AG09319 (cell line): Measurements from ENCODE around the gene FANCC.

Experiments used
- DNase-seq: peaks from one replicate; pipeline ENCODE4 v3.0.0-alpha.2; 2010; ENCODE audit warnings: low read depth; ENCODE audit errors: extremely low read depth
- TF ChIP-seq, protein P1 (sequence below): IDR thresholded peaks from 2 replicates; pipeline ENCODE4 v1.5.1; 2011; ENCODE audit warnings: low read depth, mild to moderate bottlenecking, inconsistent platforms, low read length, moderate library complexity

FANCC gene

DNA sequence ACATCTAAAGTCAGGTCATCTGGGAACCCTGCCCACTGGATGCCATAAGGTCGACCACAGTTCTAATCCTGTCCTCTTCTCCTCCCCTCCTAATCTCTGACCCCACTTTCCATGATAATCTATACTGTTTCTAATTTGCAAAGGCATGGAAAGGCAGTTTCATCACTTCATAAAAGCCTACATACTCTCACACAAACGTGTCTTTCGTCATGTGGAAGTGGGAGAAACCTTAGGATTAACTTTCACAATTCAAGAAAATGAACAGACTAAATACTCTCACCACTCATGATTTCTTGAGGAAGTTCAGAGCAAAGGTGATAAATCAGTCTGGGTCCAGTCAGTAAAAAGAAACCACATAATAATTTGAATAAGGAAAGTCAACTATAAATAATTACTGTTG, 5.5 kb downstream of the FANCC start:
- TF ChIP-seq, protein P1, sequence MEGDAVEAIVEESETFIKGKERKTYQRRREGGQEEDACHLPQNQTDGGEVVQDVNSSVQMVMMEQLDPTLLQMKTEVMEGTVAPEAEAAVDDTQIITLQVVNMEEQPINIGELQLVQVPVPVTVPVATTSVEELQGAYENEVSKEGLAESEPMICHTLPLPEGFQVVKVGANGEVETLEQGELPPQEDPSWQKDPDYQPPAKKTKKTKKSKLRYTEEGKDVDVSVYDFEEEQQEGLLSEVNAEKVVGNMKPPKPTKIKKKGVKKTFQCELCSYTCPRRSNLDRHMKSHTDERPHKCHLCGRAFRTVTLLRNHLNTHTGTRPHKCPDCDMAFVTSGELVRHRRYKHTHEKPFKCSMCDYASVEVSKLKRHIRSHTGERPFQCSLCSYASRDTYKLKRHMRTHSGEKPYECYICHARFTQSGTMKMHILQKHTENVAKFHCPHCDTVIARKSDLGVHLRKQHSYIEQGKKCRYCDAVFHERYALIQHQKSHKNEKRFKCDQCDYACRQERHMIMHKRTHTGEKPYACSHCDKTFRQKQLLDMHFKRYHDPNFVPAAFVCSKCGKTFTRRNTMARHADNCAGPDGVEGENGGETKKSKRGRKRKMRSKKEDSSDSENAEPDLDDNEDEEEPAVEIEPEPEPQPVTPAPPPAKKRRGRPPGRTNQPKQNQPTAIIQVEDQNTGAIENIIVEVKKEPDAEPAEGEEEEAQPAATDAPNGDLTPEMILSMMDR: no peak
- no peak for DNase-seq

DNA sequence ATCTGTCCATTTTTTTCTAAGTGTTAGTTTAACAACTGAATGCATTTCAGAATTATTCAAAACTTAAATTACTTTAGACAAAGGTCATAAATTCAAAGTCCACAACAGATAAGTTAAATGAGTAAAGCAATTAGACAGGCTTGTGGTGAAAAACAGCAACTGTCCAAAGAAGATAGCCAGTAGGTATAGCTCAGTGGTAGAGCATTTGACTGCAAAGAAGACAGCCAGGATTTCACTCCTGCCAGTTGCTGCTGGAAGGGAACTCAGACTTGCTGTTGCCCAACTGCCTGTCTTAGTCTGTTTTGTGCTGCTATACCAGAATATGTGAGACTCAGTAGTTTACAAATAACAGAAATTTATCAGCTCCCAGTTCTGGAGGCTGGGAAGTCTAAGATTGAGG, 10.0 kb downstream of the FANCC start:
- TF ChIP-seq, protein P1: no peak
- no peak for DNase-seq

DNA sequence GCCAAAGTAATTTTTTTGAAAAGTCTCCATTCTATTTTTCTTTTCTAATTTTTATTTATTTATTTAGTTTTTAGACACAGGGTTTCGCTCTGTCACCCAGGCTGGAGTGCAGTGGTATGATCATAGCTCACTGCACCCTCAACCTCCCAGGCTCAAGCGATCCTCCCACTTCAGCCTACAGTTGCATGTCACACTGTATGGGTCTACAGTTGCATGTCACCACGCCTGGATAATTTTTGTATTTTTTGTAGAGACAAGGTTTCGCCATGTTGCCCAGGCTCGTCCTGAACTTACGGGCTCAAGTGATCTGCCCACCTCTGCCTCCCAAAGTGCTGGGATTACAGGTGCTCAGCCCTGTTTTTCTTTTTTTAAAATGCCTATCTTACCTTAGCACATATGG, 10.7 kb downstream of the FANCC start:
- DNase-seq: no peak
- TF ChIP-seq, protein P1: no peak

DNA sequence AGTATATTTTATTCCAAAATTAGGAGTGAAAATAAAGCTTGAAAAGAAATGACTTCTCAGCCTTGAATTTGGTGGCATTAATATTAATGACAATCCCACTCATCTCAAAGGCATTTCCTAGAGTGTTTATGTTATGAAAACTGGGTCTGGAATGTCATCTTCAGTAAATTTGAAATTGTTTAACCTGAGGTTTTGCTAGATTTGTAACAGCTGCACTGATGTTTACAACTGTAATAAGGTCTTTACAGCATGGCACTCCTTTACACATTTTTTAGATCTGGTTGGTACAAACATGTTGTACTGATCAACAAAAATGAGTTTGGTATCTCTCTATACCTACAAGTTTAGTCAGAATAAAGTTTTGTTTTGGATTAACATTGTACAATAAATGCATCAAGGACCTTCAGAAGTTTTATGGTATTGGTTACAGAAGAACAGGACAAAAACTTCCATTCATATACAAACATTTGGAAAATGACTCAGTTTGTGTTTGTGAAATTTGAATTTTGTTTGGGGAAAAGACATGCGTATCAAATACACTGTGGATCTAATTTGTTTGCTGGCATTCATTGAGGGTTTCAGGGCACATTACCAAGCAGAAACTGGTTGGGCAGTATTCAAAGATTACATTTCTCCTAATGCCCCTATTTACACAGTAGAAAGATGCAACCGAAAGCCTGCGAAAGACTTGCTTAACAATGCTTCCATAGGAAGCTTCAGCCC, 11.6 kb downstream of the FANCC start:
- TF ChIP-seq, protein P1: no peak
- DNase-seq: no peak

DNA sequence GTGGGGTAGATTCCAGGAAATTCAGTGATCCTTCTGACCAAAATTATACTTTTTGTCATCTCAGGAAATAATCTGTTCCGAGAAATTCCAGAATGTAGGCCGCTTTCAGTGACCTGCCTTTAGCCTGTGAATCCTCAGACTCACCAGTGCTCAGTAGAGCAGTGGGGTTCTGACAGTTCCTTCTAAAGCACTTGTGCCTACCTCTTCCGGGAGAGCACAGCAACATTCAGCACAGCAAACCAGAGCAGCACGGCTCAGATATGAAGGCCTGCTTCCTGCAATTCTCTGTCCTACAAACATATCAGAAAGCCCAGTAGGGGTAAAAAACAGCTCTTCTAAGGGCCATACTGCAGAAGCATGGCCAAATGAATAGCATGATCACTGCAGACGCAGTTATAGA, 15.0 kb downstream of the FANCC start:
- no peak for DNase-seq
- TF ChIP-seq, protein P1: no peak

DNA sequence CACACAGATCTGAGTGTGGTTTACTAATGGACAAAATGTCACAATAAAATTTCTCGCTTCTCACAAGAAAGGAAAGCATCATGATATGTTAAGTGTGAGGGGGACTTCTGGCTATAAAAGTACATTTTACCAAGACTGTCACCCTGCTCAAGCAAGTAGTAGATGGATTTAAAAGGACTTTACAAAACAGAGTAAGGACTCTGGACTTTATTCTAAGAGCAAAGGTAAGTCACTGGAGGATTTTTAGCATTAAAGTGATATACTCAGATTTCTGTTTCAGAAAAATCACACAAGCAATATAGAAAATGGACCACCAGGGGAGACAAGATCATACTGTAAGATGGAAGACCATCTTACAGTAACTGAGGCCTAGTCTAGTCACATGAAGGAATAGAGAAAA, 19.7 kb downstream of the FANCC start:
- no peak for DNase-seq
- TF ChIP-seq, protein P1: no peak

DNA sequence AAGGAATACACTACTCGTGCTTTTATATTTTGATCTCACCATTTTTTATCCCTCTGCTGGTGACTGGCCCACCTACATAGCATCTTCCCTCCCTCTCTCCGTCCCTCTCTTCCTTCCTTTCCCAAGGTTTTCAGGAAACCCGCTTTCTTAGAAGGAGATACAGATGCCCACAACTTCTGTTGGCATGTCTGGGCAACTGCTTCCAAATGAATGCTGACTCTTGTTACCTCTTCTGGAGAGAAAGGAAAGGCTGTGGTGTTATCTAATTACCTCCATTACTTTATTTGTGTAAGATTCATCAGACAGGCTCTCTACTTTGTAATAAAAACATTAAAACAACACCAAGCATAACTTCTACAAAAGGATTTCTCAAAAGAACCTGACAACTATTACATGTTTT, 20.2 kb downstream of the FANCC start:
- TF ChIP-seq, protein P1: no peak

More for the DNA sequence above, 20.2 kb downstream of the FANCC start:
- DNase-seq: no peak
